HUES64 (cell line): Measurements from ENCODE around the gene MTOR.
"Not testable (repeated sequence)": the region's sequence is repeated elsewhere in the genome, so short reads cannot be mapped to it uniquely, and the experiment has no call there.

ENCODE experiments used
- H3K27ac ChIP-seq: 2 replicates; pipeline ENCODE4 v1.7.0; 2013; ENCODE audit warnings: low read depth, low read length, inconsistent platforms
- H3K27me3 ChIP-seq: 2 replicates; pipeline ENCODE4 v1.6.1; 2013; ENCODE audit warnings: mild to moderate bottlenecking, low read length; ENCODE audit not compliant: insufficient read depth
- H3K36me3 ChIP-seq: 2 replicates; pipeline ENCODE4 v1.6.1; 2013; ENCODE audit warnings: mild to moderate bottlenecking, low read length; ENCODE audit not compliant: insufficient read depth
- H3K4me1 ChIP-seq: 2 replicates; pipeline ENCODE4 v1.6.1; 2013; ENCODE audit warnings: mild to moderate bottlenecking, low read length, moderate library complexity; ENCODE audit not compliant: insufficient read depth
- H3K4me3 ChIP-seq: 2 replicates; pipeline ENCODE4 v1.5.1; 2013; ENCODE audit warnings: mild to moderate bottlenecking, low read length, moderate library complexity
- H3K9ac ChIP-seq: 2 replicates; pipeline ENCODE4 v1.6.1; 2013; ENCODE audit warnings: mild to moderate bottlenecking, low read depth, low read length
- H3K9me3 ChIP-seq: 2 replicates; pipeline ENCODE4 v1.6.1; 2013; ENCODE audit warnings: low read depth, low read length; ENCODE audit not compliant: insufficient read depth
- WGBS: fragments of 150-250, 120-280 bp; methylation state at CpG from one replicate; pipeline ENCODE4 v1.1.7; 2013; ENCODE audit warnings: missing lambda C conversion rate; 5-methylcytosine and 5-hydroxymethylcytosine counted together

Gene MTOR

DNA sequence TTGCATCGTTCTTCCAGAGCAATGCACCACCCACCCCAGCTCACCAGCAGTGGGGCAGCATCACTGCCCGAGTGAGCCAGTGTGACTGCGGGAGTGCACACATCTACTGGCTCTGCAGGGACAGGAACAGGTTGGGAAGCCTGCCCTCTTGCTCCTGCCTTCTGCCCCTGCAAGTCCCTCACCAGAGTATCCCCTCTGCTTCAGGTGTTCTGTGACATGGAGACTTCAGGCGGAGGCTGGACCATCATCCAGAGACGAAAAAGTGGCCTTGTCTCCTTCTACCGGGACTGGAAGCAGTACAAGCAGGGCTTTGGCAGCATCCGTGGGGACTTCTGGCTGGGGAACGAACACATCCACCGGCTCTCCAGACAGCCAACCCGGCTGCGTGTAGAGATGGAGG, 69.0 kb downstream of the MTOR start:
- H3K4me3 ChIP-seq, result no peak overlapping the region
- H3K9ac ChIP-seq, result no peak overlapping the region
- peaks cover 85% of the 10 kb centered on the region for H3K36me3 ChIP-seq
- no peaks in the 10 kb centered on the region for H3K9me3 ChIP-seq
- no peaks in the 10 kb centered on the region for H3K27me3 ChIP-seq
- H3K27ac ChIP-seq, result no peak overlapping the region
- H3K4me1 ChIP-seq, result peaks cover 9% of the 10 kb centered on the region; the same call in 1 of the 2 replicates
- WGBS, result 96% methylated on average over 11 of the region's 11 CpGs

DNA sequence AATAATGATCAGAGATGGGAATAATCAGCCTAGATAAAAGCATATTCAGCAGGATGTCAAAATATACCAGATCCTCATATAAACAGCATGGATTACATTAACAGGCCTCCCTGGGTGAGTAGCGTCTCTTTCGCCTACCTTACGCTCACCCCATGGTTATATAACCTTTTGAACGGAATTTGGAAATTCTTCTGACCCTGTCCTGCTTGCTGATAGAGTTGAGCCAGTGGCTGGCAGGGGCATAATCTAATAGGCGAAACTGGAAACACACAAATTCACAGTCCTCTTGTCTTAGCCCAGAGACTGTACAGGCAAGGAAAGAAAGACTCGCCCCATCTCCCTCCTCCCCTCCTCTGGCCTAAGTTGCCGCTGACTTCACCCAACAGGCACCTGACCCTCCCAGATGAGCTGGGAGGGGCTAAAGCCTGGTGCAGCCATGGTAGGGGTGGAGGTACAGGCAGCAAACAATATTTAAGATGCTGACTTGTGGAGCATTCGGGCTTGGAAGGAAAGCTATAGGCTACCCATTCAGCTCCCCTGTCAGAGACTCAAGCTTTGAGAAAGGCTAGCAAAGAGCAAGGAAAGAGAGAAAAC, 73.4 kb downstream of the MTOR start, which contains the start of gene ANGPTL7:
ANGPTL7 (plus strand) TSS at position 498 of the 594 bp plus-strand sequence. CDS start 225 bp downstream, outside the sequence.
- Histone ChIP-seq H3K27me3 (no peaks in the 10 kb centered on the region), H3K36me3 (peaks cover 73% of the 10 kb centered on the region), H3K9ac (no peak within 1 kb of the TSS), H3K4me1 (peaks cover 9% of the 10 kb centered on the region; the same call in 1 of the 2 replicates), H3K27ac (no peak within 1 kb of the TSS), H3K9me3 (no peaks in the 10 kb centered on the region), H3K4me3 (no peak within 1 kb of the TSS)
- 91% methylated on average over 7 of the region's 8 CpGs for WGBS

DNA sequence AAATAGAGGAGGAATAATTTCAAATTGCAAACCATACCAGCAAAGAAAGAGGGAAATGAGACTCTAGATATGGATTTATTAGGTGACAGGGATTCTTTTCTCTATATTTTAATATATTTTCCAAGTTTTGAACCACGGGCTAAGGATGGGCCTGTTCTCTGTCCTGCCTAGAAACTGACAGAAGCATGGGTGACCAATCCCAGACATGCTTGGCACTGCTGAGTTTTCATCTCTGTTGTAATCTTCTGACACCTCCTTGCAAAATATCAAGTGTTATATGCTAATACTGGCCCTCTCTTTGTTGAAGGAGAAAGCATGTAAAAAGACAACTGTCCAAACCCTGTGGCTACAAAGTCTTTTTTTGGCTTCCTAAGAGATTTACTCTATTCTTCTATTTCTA, 74.0 kb downstream of the MTOR start:
- Histone ChIP-seq H3K9me3 (no peaks in the 10 kb centered on the region), H3K4me3 (no peak overlapping the region), H3K36me3 (peaks cover 73% of the 10 kb centered on the region), H3K27me3 (no peaks in the 10 kb centered on the region), H3K27ac (no peak overlapping the region), H3K9ac (no peak overlapping the region), H3K4me1 (peaks cover 9% of the 10 kb centered on the region; the same call in 1 of the 2 replicates)
- WGBS, result 100% methylated on average over 1 of the region's 1 CpG

- Histone ChIP-seq H3K27me3 (no peaks in the 10 kb centered on the region), H3K36me3 (peaks cover 70% of the 10 kb centered on the region), H3K9ac (no peak overlapping the region), H3K9me3 (no peaks in the 10 kb centered on the region), H3K4me3 (no peak overlapping the region), H3K27ac (no peak overlapping the region), H3K4me1 (peaks cover 9% of the 10 kb centered on the region; the same call in 1 of the 2 replicates)
- WGBS, result 93% methylated on average over 2 of the region's 2 CpGs
Measured at GRCh38 chr1:11187931-11188330, 74.4 kb downstream of the MTOR start.

DNA sequence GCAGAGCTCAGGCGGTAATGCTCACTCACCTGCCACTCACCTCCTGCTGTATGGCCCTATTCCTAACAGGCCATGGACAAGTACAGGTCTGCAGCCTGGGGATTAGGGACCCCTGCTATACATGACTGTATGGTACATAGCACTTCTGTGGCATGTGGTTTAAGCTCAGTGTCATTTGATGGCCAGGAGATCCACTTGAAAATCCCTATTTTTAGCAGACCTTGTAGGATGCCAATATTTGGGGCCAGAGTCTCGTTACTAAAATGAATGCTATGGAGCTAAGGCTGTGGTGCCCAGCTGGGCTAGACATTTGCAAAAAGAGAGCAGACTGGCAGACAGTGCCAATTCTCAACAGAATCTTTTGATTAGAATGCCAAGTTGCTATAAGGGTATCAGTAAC, 74.9 kb downstream of the MTOR start:
- Histone ChIP-seq H3K9me3 (no peaks in the 10 kb centered on the region), H3K4me3 (no peak overlapping the region), H3K27me3 (no peaks in the 10 kb centered on the region), H3K4me1 (peaks cover 9% of the 10 kb centered on the region; the same call in 1 of the 2 replicates), H3K36me3 (peaks cover 71% of the 10 kb centered on the region), H3K27ac (no peak overlapping the region), H3K9ac (no peak overlapping the region)
- WGBS, result 92% methylated on average over 2 of the region's 2 CpGs

DNA sequence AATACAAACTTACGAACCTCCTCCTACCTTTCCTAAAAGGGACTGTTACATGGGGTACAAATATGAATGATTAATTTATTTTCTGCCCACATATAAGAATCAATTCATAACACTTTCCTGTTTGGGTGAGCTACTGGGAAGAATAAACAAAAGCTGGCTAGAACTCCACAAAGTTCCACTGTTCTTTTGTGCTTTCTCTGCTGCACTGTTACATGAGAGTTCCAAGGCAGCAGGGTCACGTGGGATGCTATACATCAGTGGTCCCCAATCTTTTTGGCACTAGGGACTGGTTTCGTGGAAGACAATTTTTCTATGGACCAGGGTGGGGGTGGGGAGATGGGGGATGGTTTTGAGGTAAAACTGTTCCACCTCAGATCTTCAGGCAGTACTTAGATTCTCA, 75.4 kb downstream of the MTOR start:
- Histone ChIP-seq H3K9ac (no peak overlapping the region), H3K36me3 (peaks cover 75% of the 10 kb centered on the region), H3K4me3 (no peak overlapping the region), H3K27me3 (no peaks in the 10 kb centered on the region), H3K9me3 (no peaks in the 10 kb centered on the region), H3K27ac (no peak overlapping the region), H3K4me1 (peaks cover 9% of the 10 kb centered on the region; the same call in 1 of the 2 replicates)
- WGBS, result 87% methylated on average over 2 of the region's 3 CpGs

- Histone ChIP-seq H3K27ac (no peak overlapping the region), H3K27me3 (no peaks in the 10 kb centered on the region), H3K4me1 (peaks cover 9% of the 10 kb centered on the region; the same call in 1 of the 2 replicates), H3K36me3 (peaks cover 68% of the 10 kb centered on the region), H3K9ac (no peak overlapping the region), H3K9me3 (no peaks in the 10 kb centered on the region), H3K4me3 (no peak overlapping the region)
- WGBS, result 92% methylated on average over 1 of the region's 1 CpG
Measured at GRCh38 chr1:11184973-11185372, 77.4 kb downstream of the MTOR start.

DNA sequence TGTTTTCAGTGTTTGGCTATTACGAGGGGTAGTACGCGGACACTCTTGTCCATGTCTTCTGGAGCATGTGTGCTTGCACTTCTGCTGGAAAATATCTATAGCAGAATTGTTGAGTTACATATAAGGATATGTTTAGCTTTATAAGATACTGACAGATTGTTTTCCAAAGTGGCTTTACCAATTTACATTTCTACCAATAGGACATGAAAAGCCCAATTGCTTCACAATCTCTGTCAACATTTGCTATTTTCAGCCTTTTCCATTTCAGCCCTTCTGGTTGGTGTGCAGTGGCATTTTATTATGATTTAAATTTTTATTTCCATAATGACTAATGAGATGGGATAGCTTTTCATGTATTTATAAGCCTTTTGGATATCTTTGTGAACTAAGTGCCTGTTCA, 79.5 kb downstream of the MTOR start:
- 100% methylated on average over 3 of the region's 3 CpGs for WGBS
- H3K27me3 ChIP-seq, result no peaks in the 10 kb centered on the region
- H3K9ac ChIP-seq, result no peak overlapping the region
- H3K27ac ChIP-seq, result no peak overlapping the region
- peaks cover 61% of the 10 kb centered on the region for H3K36me3 ChIP-seq
- no peaks in the 10 kb centered on the region for H3K4me1 ChIP-seq
- no peak overlapping the region for H3K4me3 ChIP-seq
- H3K9me3 ChIP-seq, result no peaks in the 10 kb centered on the region

DNA sequence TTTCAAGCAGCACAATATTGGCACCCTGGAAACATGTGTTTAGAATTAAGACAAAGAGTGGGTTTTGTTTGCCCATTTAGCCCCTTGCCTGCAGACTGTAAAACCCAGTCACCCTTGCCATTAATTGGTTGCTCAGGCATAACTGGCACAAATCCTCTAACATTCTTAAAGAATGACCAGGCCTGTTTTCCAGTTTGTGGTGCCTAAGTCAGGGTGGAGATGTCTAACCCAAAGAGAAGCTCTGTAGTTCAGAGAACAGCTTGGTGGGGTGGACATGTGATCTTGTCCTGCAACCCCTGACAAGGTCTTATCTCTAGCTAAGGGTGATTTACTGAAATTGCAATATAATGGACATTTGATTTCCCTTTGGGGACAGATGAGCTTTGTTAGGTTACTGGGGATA, 82.0 kb downstream of the MTOR start:
- H3K4me3 ChIP-seq, result no peak overlapping the region
- 0 out of 2 replicates have a peak, but pooled peaks cover 5% of the 10 kb centered on the region for H3K4me1 ChIP-seq
- no peaks in the 10 kb centered on the region for H3K27me3 ChIP-seq
- H3K9ac ChIP-seq, result no peak overlapping the region
- peaks cover 48% of the 10 kb centered on the region for H3K36me3 ChIP-seq
- H3K9me3 ChIP-seq, result no peaks in the 10 kb centered on the region
- no peak overlapping the region for H3K27ac ChIP-seq

DNA sequence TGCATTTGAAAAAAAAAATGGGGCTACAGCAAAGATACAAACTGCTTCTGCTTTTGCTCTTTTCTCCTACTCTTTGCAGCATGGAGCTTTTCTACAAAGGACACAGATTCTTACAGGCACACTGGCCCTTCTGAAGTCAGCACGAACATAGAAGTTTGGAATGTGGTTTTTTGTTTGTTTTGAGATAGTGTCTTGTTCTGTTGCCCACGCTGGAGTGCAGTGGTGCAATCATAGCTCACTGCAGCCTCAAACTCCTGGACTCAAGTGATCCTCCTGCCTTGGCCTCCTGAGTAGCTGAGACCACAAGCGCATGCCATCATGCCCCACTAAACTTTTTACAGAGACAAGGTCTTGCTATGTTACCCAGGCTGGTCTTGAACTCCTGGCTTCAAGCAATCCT, 82.6 kb downstream of the MTOR start:
- WGBS, result 91% methylated on average over 3 of the region's 3 CpGs

DNA sequence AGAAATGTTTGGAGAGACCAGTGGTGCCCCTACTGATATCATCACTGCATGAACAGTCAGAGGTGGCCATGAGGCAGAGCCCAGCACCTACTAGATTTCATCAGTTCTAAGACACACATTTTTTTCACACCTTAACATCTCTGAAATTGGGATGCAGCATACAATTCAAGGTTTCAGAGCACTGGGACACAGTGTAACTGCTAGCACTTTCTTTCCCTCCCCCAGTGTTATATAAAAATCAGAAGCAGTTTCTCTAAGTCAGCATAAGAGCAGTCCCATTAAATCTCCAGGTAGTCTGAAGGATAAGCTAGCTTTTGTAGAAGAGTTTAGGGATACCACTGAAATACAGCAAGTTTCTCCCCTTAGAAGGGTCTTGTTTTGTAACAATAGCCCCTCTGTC, 83.2 kb downstream of the MTOR start:
- Histone ChIP-seq H3K27ac (no peak overlapping the region), H3K9ac (no peak overlapping the region), H3K4me1 (0 out of 2 replicates have a peak, but pooled peaks cover 5% of the 10 kb centered on the region), H3K36me3 (peaks cover 40% of the 10 kb centered on the region), H3K27me3 (no peaks in the 10 kb centered on the region), H3K4me3 (no peak overlapping the region), H3K9me3 (no peaks in the 10 kb centered on the region)

More for the DNA sequence above, 82.6 kb downstream of the MTOR start:
- not testable (repeated sequence) for H3K27me3 ChIP-seq, H3K4me3 ChIP-seq, H3K4me1 ChIP-seq, H3K27ac ChIP-seq, H3K9me3 ChIP-seq, H3K9ac ChIP-seq
- peaks cover 44% of the 10 kb centered on the region for H3K36me3 ChIP-seq
